Stimulated activated naive CD8-positive, alpha-beta T cell treated with anti-CD3 and anti-CD28 coated beads, Interleukin-15, Interleukin-2, amounts not matched to agents 100 U/mL and 50 U/mL, for 24 hours (primary cell): ENCODE results near the gene ZNF20.
A peak's percentile ranks its signal among the peaks of the same experiment; 100 is the strongest.

Experiments
- ATAC-seq: fragments of 150-1000 bp; cut with Tn5 transposase; one replicate; pipeline ENCODE4 v1.10.0; 2021
- DNase-seq: peaks from one replicate; pipeline ENCODE4 v3.0.0; 2021

The ZNF20 gene

GRCh38 chr19:12139885-12140544, at the start of gene ZNF20:
Gene ZNF20, minus strand, starts transcription at chr19:12140350. Its CDS starts 168 bp downstream, at chr19:12140182.
- DNase-seq (peak; percentile 95), ATAC-seq (peak; percentile 92)

GRCh38 chr19:12187625-12188024, 47.5 kb upstream of the ZNF20 start:
- ATAC-seq, result no peak

DNA sequence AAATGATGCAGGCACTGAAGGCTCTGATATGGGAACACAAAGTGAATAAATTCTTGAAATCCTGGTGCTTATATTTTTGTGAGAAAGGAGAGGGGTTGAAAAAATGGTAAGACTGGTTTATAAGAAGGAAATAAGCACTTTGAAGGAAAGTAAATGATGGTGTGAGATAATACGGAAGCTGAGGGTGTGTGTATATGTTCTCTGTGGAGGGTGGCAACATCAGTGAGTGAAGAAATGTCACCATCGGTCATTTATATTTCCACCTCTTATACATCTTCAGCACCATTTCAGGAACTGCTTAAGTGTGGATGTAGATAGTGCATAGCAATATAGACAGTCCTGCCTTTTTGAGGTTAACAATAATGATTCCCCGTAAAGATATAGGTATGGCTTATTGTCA, 40.2 kb upstream of the ZNF20 start:
- ATAC-seq (no peak), DNase-seq (no peak)

More at GRCh38 chr19:12187625-12188024, 47.5 kb upstream of the ZNF20 start:
- DNase-seq, result no peak

DNA sequence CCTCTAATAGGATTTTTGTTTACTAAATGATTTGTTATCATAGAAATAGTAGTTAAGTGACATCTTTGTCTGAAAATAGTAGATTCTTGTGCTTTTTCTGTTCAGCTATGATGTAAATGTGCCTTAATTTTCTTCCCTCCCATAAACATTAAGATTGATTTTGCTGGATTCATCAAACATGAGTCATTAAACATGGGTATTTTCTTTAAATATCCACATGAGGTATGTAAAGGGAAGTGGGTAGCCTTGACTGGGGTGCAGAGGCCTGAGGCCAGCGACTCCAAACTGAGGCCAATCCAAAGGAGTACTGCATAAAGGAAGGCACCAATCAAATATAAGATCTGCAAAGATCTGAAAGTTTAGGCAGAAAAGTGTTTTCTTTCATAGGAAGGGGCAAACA, 26.5 kb upstream of the ZNF20 start:
- ATAC-seq (no peak), DNase-seq (no peak)

DNA sequence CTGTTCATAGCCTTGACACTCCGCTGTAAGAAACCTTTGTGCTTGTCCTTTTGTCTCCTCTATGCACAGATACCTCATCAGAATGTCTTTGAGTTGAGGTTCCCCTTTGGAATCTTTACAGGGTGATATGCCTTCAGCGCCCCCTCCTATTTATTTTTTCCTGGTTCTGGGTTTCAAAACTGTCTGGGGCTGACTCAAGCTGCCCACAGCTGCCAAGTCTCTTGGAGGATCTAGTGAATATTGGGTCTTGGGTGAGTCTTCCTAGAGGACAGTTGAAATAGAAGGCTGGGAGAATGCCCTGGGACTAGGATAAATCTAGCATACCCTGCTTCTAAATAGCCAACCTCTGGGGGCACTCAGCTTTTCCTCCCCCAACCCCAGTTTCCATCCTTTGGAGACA, 23.7 kb upstream of the ZNF20 start:
- no peak for ATAC-seq
- no peak for DNase-seq

- peak; percentile 91 for DNase-seq
- peak; percentile 99 for ATAC-seq
These were observed 23.0 kb upstream of the ZNF20 start, which contains the start of gene ZNF136 for GRCh38 chr19:12162882-12163806. Gene ZNF136, plus strand, starts transcription at chr19:12163096. Its CDS starts 108 bp downstream, at chr19:12163204.

GRCh38 chr19:12162513-12162881, 22.3 kb upstream of the ZNF20 start:
- no peak for ATAC-seq
- DNase-seq, result no peak

- DNase-seq (peak; percentile 28), ATAC-seq (no peak)
These were observed 19.7 kb upstream of the ZNF20 start for GRCh38 chr19:12159773-12160414.

DNA sequence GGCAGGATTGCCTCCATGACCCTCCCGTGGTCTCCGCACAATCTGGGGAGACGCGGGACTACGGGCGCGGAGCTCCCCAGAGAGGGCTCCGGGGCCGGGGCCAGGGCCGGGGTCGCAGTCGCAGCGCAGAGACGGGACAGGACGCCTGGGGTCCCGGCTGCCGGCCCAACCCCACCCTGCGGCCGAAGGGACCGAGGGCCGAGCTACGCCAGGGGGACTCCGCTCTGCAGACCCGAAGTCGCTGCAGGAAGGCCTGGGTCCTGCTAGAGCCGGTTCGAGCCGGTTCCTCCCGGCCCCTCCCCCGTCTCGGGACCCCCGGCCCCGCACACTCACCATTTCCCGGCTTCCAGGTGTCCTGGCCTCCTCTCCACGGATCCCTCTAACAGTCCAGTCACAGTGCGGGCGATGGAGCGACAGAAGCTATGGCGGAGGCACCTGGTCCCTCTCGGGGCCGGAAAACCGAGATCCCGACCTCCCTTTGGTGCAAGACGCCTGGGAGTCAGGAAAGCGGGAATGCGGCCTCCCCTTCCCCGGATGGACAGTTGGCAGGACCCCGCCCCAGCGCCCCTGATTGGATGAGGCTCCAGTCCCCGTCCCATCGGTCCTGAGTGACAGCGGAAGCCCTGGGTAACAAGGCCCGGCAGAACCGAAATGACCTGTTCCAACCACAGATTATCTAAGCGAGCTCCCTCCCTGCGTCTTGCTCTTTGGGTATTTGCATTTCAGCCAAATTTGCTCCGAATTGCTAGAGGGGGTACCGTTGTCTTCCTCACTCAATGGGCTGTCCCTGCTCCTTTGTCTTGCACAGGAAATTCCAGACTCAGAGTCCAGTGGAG, 16.3 kb upstream of the ZNF20 start, which contains the start of gene ZNF625:
Gene ZNF625, minus strand, starts transcription at position 512 of the 836 bp plus-strand sequence. Its CDS starts 176 bp downstream, at position 336.
- ATAC-seq (peak; percentile 85), DNase-seq (peak; percentile 65)

GRCh38 chr19:12155324-12155860, 15.2 kb upstream of the ZNF20 start:
- no peak for DNase-seq
- ATAC-seq, result no peak

- no peak for ATAC-seq
- DNase-seq, result no peak
These were observed 5.2 kb upstream of the ZNF20 start for GRCh38 chr19:12145348-12145747.

DNA sequence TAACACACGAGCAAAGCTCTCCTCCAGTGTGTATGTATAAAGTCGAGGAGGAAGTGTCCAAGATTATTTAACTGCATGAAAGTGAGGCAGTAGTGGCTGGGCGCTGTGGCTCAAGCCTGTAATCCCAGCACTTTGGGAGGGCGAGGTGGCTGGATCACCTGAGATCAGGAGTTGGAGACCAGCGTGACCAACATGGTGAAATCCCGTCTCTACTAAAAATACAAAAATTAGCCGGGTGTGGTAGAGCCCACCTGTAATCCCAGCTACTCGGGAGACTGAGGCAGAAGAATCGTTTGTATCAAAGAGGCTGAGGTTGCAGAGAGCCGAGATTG, 1.2 kb upstream of the ZNF20 start:
- ATAC-seq (no peak), DNase-seq (no peak)

- DNase-seq, result peak; percentile 89
- peak; percentile 76 for ATAC-seq
These were observed 625 bp upstream of the ZNF20 start for GRCh38 chr19:12140545-12141404.

- DNase-seq (no peak), ATAC-seq (no peak)
These were observed 881 bp downstream of the ZNF20 start for GRCh38 chr19:12139269-12139668.

GRCh38 chr19:12137221-12137940, 2.8 kb downstream of the ZNF20 start:
- peak; percentile 28 for ATAC-seq
- peak; percentile 26 for DNase-seq

GRCh38 chr19:12133069-12133468, 7.1 kb downstream of the ZNF20 start:
- DNase-seq (no peak), ATAC-seq (no peak)

DNA sequence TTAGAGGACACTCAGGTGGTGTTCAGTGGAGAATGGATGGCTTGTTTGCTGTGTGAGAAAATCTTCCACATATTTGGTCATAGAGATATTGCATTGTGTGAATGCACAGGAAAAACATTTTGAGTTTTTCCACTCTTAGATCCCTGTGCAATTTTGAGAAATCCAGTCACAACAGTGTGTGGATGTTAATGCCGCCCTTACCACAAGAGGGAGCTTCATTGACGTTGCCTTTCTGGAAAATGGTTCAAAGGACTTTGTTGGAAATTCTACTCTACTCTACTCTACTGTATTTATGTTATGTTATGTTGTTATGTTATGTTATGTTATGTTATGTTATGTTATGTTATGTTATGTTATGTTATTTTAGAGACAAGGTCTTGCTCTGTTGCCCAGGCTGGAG, 13.4 kb downstream of the ZNF20 start:
- ATAC-seq (no peak), DNase-seq (peak; percentile 15)

DNA sequence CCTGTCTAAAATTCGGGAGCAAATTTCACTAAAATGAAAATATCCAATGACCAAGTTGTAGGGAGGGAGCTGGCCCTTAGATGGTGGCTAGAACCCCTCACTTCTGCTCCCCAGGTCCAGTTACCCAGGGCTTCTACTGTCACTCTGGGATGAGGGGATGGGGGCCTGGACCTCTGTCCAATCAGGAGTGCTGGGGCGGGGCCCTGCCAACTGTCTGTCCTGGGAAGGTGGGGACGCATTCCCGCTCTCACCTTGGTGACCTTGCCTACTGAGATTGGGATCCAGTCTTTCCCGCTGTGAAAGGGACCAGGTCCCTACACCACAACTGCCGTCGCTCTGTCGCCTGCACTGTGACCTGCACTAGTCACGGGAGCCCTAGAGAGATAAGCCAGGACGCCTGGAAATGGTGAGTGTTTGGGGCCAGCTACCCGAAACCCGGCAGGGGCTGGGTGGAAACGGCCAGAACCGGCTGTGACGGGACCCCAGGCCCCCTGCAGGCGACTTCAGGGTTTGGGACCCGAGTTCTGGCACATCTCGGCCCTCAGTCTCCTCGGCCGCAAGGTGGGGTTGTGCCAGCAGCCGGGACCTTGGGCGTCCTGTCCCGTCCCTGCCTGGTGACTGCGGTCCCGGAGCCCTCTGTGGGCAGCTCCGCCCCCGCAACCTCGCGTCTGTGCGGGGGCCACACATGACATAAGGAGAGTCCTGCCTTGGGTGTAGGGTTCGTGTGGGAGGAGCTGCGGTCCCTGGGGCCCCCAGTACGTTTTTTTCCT, 22.8 kb downstream of the ZNF20 start:
- ATAC-seq, result no peak
- no peak for DNase-seq

DNA sequence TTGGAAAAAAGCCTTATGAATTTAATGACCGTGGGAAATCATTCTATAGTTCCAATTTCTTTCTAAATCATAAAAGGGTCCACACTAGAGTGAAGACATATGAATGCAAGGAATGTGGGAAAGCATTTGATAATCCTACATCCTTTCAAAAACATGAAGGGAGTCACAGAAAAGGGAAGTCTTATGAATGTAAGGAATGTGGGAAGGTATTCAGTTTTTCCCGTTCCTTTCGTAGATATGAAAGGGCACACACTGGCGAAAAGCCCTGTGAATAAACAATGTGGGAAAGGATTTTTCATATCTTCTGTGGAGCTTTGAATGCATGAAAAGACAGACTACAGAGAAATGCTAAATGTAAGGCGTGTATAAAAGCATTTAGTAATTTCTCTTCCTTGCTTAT, 27.0 kb downstream of the ZNF20 start:
- ATAC-seq, result no peak
- no peak for DNase-seq
